Endodermal cell (in vitro differentiated cells): Measurements from ENCODE around the gene TMEM38B. TPM values are rescaled to one million over a fixed set of nuclear protein-coding genes. Genes with fewer than 3 reads are reported as not detected.

Experiments used
- DNase-seq: peaks from one replicate; pipeline ENCODE4 v3.0.0-alpha.2; 2017
- H3K27ac ChIP-seq: 2 replicates; pipeline ENCODE4 v1.5.1; 2013; ENCODE audit warnings: mild to moderate bottlenecking, low read depth, low read length, moderate library complexity
- H3K27me3 ChIP-seq: 2 replicates; pipeline ENCODE4 v1.6.1; 2013; ENCODE audit warnings: mild to moderate bottlenecking, low read length, moderate library complexity; ENCODE audit not compliant: insufficient read depth, control insufficient read depth, poor library complexity, severe bottlenecking
- H3K36me3 ChIP-seq: 2 replicates; pipeline ENCODE4 v1.7.0; 2013; ENCODE audit warnings: mild to moderate bottlenecking, low read length, moderate library complexity; ENCODE audit not compliant: control insufficient read depth, insufficient read depth
- H3K4me1 ChIP-seq: one replicate; pipeline ENCODE4 v1.7.0; 2013; ENCODE audit warnings: low read length; ENCODE audit not compliant: control insufficient read depth, insufficient read depth
- H3K4me3 ChIP-seq: 2 replicates; pipeline ENCODE4 v1.5.1; 2013; ENCODE audit warnings: mild to moderate bottlenecking, low read length, moderate library complexity
- H3K9ac ChIP-seq: 2 replicates; pipeline ENCODE4 v1.6.1; 2013; ENCODE audit warnings: mild to moderate bottlenecking, low read length, moderate library complexity; ENCODE audit not compliant: poor library complexity, severe bottlenecking; ENCODE audit errors: extremely low read depth
- H3K9me3 ChIP-seq: 2 replicates; pipeline ENCODE4 v1.6.1; 2013; ENCODE audit warnings: mild to moderate bottlenecking, low read length, moderate library complexity; ENCODE audit not compliant: control insufficient read depth
- H3K27ac Mint-ChIP-seq: 2 replicates; pipeline ENCODE4 v1.8.0; 2020; ENCODE audit warnings: mixed read lengths
- H3K27me3 Mint-ChIP-seq: 2 replicates; pipeline ENCODE4 v1.8.0; 2021; ENCODE audit warnings: mild to moderate bottlenecking, mixed read lengths; ENCODE audit not compliant: insufficient read depth
- H3K36me3 Mint-ChIP-seq: 2 replicates; pipeline ENCODE4 v1.8.0; 2020; ENCODE audit warnings: low read depth, mixed read lengths
- H3K4me1 Mint-ChIP-seq: 2 replicates; pipeline ENCODE4 v1.8.0; 2020; ENCODE audit warnings: mixed read lengths
- H3K4me3 Mint-ChIP-seq: 2 replicates; pipeline ENCODE4 v1.8.0; 2020; ENCODE audit warnings: mild to moderate bottlenecking, moderate library complexity, mixed read lengths
- H3K9me3 Mint-ChIP-seq: 2 replicates; pipeline ENCODE4 v1.8.0; 2020; ENCODE audit warnings: mild to moderate bottlenecking, mixed read lengths
- CTCF ChIP-seq: fragments of 200-600 bp; sonication (generic); conservative IDR thresholded peaks from 2 replicates; pipeline ENCODE4 v1.5.0; 2021; ENCODE audit warnings: antibody characterized with exemption, mild to moderate bottlenecking
- WGBS, 2 experiments: methylation state at CpG; one replicate each; pipeline versions ENCODE4 v1.1.5 to v1.1.7; 2013; ENCODE audit warnings: missing lambda C conversion rate in 2 of 2, mixed read lengths in 1 of 2; ENCODE audit not compliant: insufficient coverage in 1 of 2, insufficient read length in 1 of 2; 5-methylcytosine and 5-hydroxymethylcytosine counted together
- total RNA-seq, 2 donors: library from RNA; stranded (reverse); fragmentation: NEBNext Ultra II Directional in 1 of 2; extraction: Animal tissue kit (Norgen Biotek cat#: 25700) in 1 of 2; gene quantifications; 2 replicates in 1 of 2; 3 replicates in 1 of 2; pipeline ENCODE4 v1.2.1, GENCODE V29; 2021

TMEM38B gene
- total RNA-seq, 2 donors from 2014 or later: 24.7 to 48.0 TPM

DNA sequence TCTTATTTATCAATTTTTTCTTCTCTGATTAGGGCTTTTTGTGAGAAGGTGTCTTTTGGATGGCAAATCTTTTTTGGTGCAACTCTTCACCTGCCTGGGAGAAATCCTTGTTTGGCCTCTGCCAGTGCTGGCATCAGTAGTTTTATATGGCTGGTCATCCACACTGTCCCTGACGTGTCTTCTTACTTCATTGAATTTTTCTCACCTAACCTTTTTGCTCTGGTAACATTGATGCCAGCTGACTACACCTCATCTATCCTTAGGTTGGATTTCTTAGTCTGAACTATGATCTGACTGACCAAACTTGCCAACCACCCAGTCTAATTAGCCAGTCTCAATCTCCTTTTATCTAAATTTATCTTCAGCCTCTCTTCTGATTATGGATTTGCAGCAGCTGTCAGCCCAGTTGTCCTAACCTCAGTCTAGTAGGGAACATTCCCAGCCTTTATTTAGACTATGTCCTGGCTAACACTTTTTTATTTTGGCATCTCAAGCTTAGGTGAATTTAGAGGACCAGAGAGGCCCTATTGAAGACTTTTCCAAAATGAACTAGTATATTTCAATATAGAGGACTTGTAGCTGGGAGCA lies 10.6 kb upstream of the TMEM38B start:
- no peak overlapping the region for H3K4me3 Mint-ChIP-seq
- Histone ChIP-seq H3K36me3 (no peaks in the 10 kb centered on the region), H3K9me3 (peaks cover 7% of the 10 kb centered on the region), H3K9ac (no peak overlapping the region), H3K27ac (no peak overlapping the region), H3K4me3 (no peak overlapping the region), H3K27me3 (no peaks in the 10 kb centered on the region), H3K4me1 (peaks cover 17% of the 10 kb centered on the region)
- no peak overlapping the region for H3K27ac Mint-ChIP-seq
- TF ChIP-seq CTCF: no peak
- no peaks in the 10 kb centered on the region for H3K36me3 Mint-ChIP-seq
- no peaks in the 10 kb centered on the region for H3K9me3 Mint-ChIP-seq
- no peak for DNase-seq
- WGBS, 2 experiments: 91 to 100% methylated on average over 1 of the region's 1 CpG
- peaks cover 23% of the 10 kb centered on the region for H3K27me3 Mint-ChIP-seq
- peaks cover 31% of the 10 kb centered on the region for H3K4me1 Mint-ChIP-seq

- Mint-ChIP-seq H3K4me3 (no peak overlapping the region), H3K4me1 (peaks cover 14% of the 10 kb centered on the region), H3K27ac (no peak overlapping the region), H3K36me3 (no peaks in the 10 kb centered on the region), H3K27me3 (peaks cover 50% of the 10 kb centered on the region), H3K9me3 (no peaks in the 10 kb centered on the region)
- 94 to 100% methylated on average over 4 of the region's 4 CpGs for WGBS, 2 experiments
- Histone ChIP-seq H3K9me3 (peaks cover 7% of the 10 kb centered on the region), H3K4me1 (no peaks in the 10 kb centered on the region), H3K27me3 (peaks cover 20% of the 10 kb centered on the region), H3K4me3 (no peak overlapping the region), H3K9ac (no peak overlapping the region), H3K27ac (no peak overlapping the region), H3K36me3 (no peaks in the 10 kb centered on the region)
- no peak for TF ChIP-seq CTCF
- no peak for DNase-seq
Observed at GRCh38 chr9:105686936-105687335, 7.4 kb upstream of the TMEM38B start.

DNA sequence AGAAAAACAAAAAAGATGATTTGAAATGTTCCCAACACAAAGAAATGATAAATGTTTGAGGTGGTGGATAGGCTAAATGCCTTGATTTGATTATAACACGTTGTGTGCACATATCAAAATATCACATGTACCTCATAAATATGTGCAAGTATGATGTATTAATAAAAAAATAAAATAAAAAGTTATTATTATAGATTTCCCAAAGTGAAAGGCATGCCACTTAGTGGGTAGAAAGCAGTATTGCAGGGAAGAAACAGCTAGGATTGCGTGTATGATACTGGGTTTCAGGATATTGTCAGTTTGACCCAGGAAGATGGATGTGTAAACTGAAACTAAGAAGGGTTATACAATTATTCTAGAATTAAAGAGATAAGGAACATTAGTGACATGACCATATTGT lies 3.6 kb upstream of the TMEM38B start:
- Histone ChIP-seq H3K27me3 (peaks cover 44% of the 10 kb centered on the region), H3K4me1 (no peaks in the 10 kb centered on the region), H3K9me3 (no peaks in the 10 kb centered on the region), H3K27ac (no peak overlapping the region), H3K9ac (no peak overlapping the region), H3K36me3 (no peaks in the 10 kb centered on the region), H3K4me3 (no peak overlapping the region)
- Mint-ChIP-seq H3K9me3 (no peaks in the 10 kb centered on the region), H3K27ac (no peak overlapping the region), H3K36me3 (no peaks in the 10 kb centered on the region), H3K27me3 (peaks cover 71% of the 10 kb centered on the region), H3K4me1 (peaks cover 15% of the 10 kb centered on the region), H3K4me3 (no peak overlapping the region)
- TF ChIP-seq CTCF: peak; percentile 77
- no peak for DNase-seq
- 49 to 75% methylated on average over 1 of the region's 2 CpGs for WGBS, 2 experiments
